ACC112 (cell line): ENCODE data around the gene WNK2.

Experiments used
- H2AFZ ChIP-seq: fragments of 200-600 bp; sonication (generic); one replicate; pipeline ENCODE4 v1.6.0; 2017; ENCODE audit warnings: antibody characterized with exemption, low read length; ENCODE audit not compliant: unreplicated experiment
- H3K27ac ChIP-seq: fragments of 200-600 bp; sonication (generic); 2 replicates; pipeline ENCODE4 v1.5.1; 2014; ENCODE audit warnings: low read depth, mild to moderate bottlenecking, antibody characterized with exemption, low read length, moderate library complexity
- H3K27me3 ChIP-seq: fragments of 200-600 bp; sonication (generic); 2 replicates; pipeline ENCODE4 v1.6.1; 2014; ENCODE audit warnings: mild to moderate bottlenecking, antibody characterized with exemption, low read length, moderate library complexity, mixed read lengths; ENCODE audit not compliant: insufficient read depth
- H3K36me3 ChIP-seq: fragments of 200-600 bp; sonication (generic); 2 replicates; pipeline ENCODE4 v1.6.1; 2016; ENCODE audit warnings: mild to moderate bottlenecking, antibody characterized with exemption, low read length, moderate library complexity, mixed read lengths; ENCODE audit not compliant: insufficient read depth
- H3K4me1 ChIP-seq: fragments of 200-600 bp; sonication (generic); one replicate; pipeline ENCODE4 v1.6.1; 2016; ENCODE audit warnings: low read length, mixed read lengths; ENCODE audit not compliant: insufficient read depth, unreplicated experiment, control insufficient read depth
- H3K4me3 ChIP-seq: fragments of 200-600 bp; sonication (generic); 2 replicates; pipeline ENCODE4 v1.5.1; 2014; ENCODE audit warnings: mild to moderate bottlenecking, low read depth, low read length
- H3K79me2 ChIP-seq: fragments of 200-600 bp; sonication (generic); one replicate; pipeline ENCODE4 v1.6.0; 2016; ENCODE audit warnings: low read length; ENCODE audit not compliant: control insufficient read depth, unreplicated experiment, insufficient read depth

The WNK2 gene

GRCh38 chr9:93263334-93264229, 79.6 kb downstream of the WNK2 start:
- Histone ChIP-seq H2AFZ (no peak overlapping the region), H3K27ac (no peak overlapping the region), H3K4me1 (no peaks in the 10 kb centered on the region), H3K27me3 (no peaks in the 10 kb centered on the region), H3K36me3 (no peaks in the 10 kb centered on the region), H3K4me3 (no peak overlapping the region), H3K79me2 (no peaks in the 10 kb centered on the region)

DNA sequence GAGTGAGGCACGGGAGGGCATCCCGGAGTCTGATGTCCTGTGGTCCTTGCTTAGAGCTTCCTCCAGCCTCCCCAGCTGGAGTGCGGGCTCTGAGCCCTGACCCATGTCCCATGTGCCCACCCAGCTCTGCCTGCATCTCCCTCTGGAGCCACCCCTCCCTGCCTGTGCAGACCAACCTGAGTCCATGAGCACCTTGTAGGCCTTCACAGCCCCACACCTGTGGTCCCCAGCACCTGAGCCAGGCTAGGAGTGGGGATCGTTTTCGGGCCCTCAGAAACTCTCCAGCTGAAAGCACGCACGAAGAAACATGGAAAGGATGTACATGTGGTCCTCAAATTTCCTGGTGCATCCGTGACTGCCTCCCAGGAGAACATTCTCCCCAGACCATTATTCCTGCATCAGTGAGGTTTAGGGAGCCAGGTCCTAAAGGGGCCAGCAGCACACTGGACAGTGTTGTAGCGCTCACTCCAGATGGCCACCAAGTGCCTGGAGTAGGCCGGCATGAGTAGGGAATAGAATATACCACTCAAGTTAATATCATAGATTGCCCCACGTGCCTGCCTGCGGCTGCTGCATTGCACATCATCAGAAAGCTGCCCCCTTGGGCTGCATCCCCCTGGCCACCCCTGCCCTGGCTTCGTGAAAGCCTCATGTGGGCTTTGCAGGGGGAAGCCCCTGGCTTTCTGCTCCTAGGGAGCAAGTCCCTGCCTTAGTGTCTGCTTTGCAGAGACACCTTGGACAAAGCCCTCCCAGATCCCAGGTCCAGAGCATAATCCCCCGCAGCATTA, 80.6 kb downstream of the WNK2 start:
- H3K36me3 ChIP-seq: no peaks in the 10 kb centered on the region
- peaks cover 8% of the 10 kb centered on the region; the same call in 1 of the 2 replicates for H3K27me3 ChIP-seq
- H3K79me2 ChIP-seq: no peaks in the 10 kb centered on the region
- H2AFZ ChIP-seq: no peak overlapping the region
- H3K4me1 ChIP-seq: no peaks in the 10 kb centered on the region
- no peak overlapping the region for H3K27ac ChIP-seq
- H3K4me3 ChIP-seq: no peak overlapping the region

DNA sequence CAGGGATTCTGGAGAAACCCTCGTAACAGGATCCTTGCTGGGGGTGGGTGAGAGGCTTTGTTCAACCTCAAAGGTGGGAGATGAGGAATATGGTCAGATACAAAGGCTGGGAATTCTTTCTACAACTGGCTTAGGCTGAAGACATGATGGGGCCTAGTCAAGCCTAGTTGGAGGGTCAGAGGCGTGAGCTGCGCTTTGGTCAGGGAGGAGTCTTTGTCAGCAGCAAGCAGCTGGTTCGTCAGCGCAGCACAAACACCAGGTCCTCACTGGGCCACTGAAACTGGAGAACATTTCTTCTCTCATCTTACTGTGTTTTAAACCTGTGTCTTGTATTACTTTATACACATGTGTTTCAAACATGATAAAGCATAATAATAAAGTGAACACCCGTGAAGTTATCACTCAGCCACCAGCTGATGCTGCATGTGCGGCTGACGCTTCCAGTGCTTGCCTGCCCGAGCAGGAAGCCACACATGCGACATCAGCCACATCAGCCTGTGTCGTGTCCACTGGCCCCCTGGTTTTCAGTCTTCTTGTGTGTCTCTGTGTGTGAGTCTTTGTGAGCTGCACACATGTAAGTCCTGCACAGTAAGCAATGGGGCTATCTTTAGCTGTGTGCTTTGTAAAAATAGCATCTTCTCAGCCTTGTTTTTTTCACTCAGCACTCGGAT, 81.5 kb downstream of the WNK2 start:
- H3K27me3 ChIP-seq: peaks cover 17% of the 10 kb centered on the region
- no peak overlapping the region for H2AFZ ChIP-seq
- no peak overlapping the region for H3K27ac ChIP-seq
- H3K36me3 ChIP-seq: no peaks in the 10 kb centered on the region
- H3K4me1 ChIP-seq: no peaks in the 10 kb centered on the region
- no peak overlapping the region for H3K4me3 ChIP-seq
- H3K79me2 ChIP-seq: no peaks in the 10 kb centered on the region

- Histone ChIP-seq H3K27me3 (peaks cover 22% of the 10 kb centered on the region), H2AFZ (no peak overlapping the region), H3K27ac (no peak overlapping the region), H3K4me1 (no peaks in the 10 kb centered on the region), H3K4me3 (no peak overlapping the region), H3K79me2 (no peaks in the 10 kb centered on the region), H3K36me3 (no peaks in the 10 kb centered on the region)
These were observed 82.0 kb downstream of the WNK2 start for GRCh38 chr9:93265972-93266371.

- Histone ChIP-seq H2AFZ (no peak overlapping the region), H3K36me3 (no peaks in the 10 kb centered on the region), H3K27ac (no peak overlapping the region), H3K4me3 (no peak overlapping the region), H3K4me1 (no peaks in the 10 kb centered on the region), H3K79me2 (no peaks in the 10 kb centered on the region), H3K27me3 (peaks cover 28% of the 10 kb centered on the region)
These were observed 82.6 kb downstream of the WNK2 start for GRCh38 chr9:93266521-93267001.

GRCh38 chr9:93267091-93267541, 83.2 kb downstream of the WNK2 start:
- Histone ChIP-seq H3K27me3 (peaks cover 33% of the 10 kb centered on the region), H3K36me3 (no peaks in the 10 kb centered on the region), H2AFZ (no peak overlapping the region), H3K27ac (no peak overlapping the region), H3K79me2 (no peaks in the 10 kb centered on the region), H3K4me3 (no peak overlapping the region), H3K4me1 (no peaks in the 10 kb centered on the region)

- no peak overlapping the region for H2AFZ ChIP-seq
- H3K27me3 ChIP-seq: peaks cover 35% of the 10 kb centered on the region
- H3K27ac ChIP-seq: no peak overlapping the region
- no peaks in the 10 kb centered on the region for H3K36me3 ChIP-seq
- H3K4me1 ChIP-seq: no peaks in the 10 kb centered on the region
- no peak overlapping the region for H3K4me3 ChIP-seq
- H3K79me2 ChIP-seq: no peaks in the 10 kb centered on the region
These were observed 84.0 kb downstream of the WNK2 start for GRCh38 chr9:93267681-93268505.

GRCh38 chr9:93268551-93269314, 84.8 kb downstream of the WNK2 start:
- Histone ChIP-seq H3K4me1 (no peaks in the 10 kb centered on the region), H3K4me3 (no peak overlapping the region), H3K36me3 (no peaks in the 10 kb centered on the region), H3K79me2 (no peaks in the 10 kb centered on the region), H3K27me3 (peaks cover 40% of the 10 kb centered on the region), H2AFZ (no peak overlapping the region), H3K27ac (no peak overlapping the region)

DNA sequence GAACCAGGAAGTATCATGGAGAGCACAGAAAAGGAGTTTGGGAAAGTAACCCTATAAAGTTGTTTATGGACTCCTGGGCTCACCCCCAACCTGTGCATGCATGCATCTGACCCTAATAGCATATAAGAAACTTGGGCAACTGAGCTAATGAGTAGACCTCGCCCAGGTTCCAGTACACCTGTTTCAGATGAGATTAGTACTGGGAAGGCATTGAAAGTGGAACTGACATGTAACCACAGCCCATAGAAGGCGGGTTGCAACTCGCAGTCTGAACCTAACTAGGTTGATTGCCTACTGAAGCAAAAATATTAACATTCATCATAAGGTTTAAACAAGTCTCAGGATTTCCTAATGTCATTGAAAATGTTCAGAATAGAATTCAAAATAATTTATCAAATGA, 87.0 kb downstream of the WNK2 start:
- Histone ChIP-seq H2AFZ (no peak overlapping the region), H3K79me2 (no peaks in the 10 kb centered on the region), H3K27me3 (peaks cover 60% of the 10 kb centered on the region), H3K36me3 (no peaks in the 10 kb centered on the region), H3K4me3 (no peak overlapping the region), H3K27ac (no peak overlapping the region), H3K4me1 (no peaks in the 10 kb centered on the region)
